HG02970 (cell line): ENCODE measurements around the gene CRLF3.
"Not testable (repeated sequence)": the region's sequence is repeated elsewhere in the genome, so short reads cannot be mapped to it uniquely, and the experiment has no call there.

Source experiments
- ATAC-seq: cut with Tn5 transposase; IDR thresholded peaks from one replicate; pipeline ENCODE4 v1.9.1; 2021; ENCODE audit warnings: mild to moderate bottlenecking, moderate library complexity, moderate number of reproducible peaks; ENCODE audit not compliant: unreplicated experiment, low FRiP score

CRLF3 gene

GRCh38 chr17:30816165-30816564 is 8.3 kb downstream of the CRLF3 start:
- ATAC-seq = no peak

DNA sequence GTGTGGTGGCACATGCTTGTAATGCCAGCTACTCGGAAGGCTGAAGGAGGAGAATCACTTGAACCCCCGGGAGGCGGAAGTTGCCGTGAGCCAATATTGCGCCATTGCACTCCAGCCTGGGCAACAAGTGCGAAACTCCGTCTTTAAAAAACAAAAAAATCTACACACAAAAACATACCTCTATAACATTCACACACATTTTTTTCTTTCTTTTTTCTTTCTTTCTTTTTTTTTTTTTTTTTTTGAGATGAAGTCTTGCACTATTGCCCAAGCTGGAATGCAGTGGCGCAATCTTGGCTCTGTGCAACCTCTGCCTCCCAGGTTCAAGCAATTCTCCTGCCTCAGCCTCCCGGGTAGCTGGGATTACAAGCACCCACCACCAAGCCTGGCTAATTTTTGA is 9.6 kb downstream of the CRLF3 start:
- ATAC-seq = not testable (repeated sequence)

GRCh38 chr17:30814236-30814635 is 10.3 kb downstream of the CRLF3 start:
- not testable (repeated sequence) for ATAC-seq

DNA sequence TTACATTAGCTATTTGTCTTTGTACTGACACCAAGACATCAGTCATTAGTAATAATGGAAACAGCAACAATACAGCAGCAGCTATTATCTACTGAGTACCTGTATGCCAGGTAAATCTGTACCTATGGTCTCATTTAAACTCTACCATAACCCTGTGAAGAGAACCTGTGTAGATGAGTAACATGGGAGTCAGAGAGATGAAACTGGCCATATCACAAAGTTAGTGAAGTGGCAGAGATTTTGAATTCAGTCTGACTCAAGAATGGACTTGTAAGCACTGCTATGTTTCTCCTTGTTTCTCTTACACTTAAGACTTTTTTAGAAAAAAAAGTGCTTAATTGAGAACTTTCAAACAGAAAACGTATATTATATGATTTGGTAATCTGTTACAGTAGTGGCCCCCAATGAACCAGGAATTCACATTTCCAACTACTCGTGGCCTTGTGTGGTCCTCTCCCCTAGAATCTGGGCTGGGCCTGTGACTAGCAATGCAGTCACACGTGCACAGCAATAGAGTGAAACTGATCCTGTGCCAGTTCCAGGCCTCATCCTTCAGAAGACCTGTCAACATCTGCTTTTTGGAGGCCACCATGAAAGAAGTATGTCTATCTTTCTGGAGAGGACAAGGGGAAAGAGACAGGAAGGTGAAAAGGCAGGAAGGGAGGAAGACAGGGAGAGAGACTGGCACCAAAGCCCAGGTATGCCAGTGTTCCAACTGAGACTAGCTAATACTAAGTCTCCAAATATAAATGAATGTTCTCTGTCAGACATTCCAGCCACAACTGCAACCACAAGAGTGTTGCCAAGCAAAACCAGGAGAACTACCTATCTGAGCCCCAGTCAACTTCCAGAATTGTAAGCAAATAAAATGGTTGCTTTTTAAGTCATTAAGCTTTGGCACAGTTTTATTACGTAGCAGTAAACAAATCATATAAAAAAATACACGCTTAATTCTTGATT is 12.0 kb downstream of the CRLF3 start:
- ATAC-seq = no peak

- no peak for ATAC-seq
Observed at GRCh38 chr17:30809867-30810266, 14.6 kb downstream of the CRLF3 start.

DNA sequence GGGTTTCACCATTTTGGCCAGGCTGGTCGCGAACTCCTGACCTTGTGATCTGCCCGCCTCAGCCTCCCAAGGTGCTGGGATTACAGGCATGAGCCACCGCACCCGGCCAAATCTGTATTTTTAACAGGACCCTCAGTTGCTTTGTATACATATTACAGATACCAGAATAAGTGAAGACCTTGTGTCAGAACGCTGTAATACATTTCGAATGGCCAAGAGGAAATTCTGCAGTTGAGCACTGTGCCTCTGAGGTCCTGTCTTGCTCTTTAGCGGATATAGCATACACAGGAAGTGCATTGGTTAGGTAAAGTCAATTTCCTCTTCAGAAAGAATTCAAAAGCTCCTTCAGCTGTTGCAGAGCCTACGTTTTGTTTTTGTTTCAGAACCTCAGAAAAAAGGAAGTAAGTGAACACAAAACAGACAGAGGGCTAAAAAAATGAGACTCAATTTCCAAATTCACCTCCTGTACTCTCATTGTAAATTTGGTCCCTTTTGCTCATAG is 15.7 kb downstream of the CRLF3 start:
- no peak for ATAC-seq

DNA sequence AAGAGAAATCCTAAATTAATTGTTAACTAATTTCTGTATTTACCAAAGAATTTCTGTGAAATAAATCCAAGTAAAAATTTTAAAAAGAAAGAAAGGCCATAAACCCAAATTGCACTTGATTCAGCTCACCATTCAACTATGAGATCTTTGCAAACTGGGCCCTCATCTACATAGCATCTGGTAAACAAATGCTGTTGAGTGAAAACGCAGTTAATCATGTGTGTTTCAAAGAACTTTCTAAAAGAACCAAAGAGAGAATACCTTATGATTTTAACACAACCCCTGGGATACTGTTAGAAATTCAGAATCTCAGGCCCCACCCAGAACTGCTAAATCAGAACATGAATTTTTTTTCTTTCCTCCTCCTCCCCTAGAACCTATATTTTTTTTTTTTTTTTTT is 16.6 kb downstream of the CRLF3 start:
- ATAC-seq = no peak

DNA sequence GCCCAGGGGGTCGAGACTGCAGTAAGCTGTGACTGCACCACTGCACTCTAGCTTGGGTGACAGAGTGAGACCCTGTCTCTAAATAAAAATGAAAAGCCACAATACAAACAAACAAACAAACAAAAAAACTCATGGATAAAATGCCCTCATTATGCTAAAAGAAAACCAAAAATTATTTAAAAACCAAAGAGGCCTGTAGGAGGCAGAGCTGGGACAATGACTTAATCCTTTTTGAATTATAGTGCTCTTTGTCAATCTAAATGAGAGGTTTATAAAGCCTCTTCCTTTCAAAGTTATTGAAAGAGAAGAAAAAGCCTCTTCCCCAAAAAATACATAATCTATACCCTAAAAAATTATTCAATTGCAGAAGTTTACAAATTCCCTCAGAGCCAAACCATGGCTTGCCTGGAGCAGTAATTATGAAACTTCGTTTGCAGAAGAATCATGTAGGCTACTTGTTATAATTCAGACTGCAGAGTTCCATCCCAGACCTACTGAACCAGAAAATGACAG is 18.5 kb downstream of the CRLF3 start:
- no peak for ATAC-seq

GRCh38 chr17:30801671-30802070 is 22.8 kb downstream of the CRLF3 start:
- ATAC-seq = no peak

DNA sequence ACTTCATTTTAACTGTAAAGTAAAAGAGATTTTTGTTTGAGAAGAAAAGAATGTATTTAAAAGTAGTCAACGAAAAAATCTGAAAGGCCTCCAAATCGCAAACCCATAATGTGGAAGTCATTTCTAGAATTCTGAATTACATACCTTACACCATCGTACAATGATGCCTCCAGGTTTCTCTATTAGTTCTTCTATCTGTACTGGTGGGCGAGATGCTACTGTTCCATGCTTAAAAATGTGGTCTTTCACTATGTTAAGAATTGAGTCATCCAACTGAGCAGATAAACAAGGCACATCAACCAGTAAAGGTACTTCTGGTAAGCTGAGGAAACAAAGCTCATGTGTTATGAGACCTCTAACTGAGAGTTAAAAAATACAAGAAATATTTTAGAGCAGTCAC is 28.5 kb downstream of the CRLF3 start:
- no peak for ATAC-seq

DNA sequence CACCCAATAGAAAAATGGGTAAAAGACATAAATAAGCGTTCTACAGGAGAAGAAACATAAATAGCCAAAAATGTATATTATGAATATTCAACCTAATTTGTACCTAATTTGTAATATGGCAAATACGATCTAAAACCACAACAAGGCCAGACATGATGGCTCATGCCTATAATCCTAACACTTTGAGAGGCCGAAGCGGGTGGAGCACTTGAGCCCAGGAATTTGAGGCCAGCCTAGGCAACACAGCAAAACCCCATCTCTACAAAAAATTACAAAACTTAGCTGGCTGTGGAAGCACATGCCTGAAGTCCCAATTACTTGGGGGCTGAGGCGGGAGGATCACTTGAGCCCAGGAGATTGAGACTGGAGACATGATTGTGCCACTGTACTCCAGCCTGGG is 30.1 kb downstream of the CRLF3 start:
- ATAC-seq = no peak

GRCh38 chr17:30793282-30793977 is 31.1 kb downstream of the CRLF3 start:
- no peak for ATAC-seq

GRCh38 chr17:30790279-30790678 is 34.2 kb downstream of the CRLF3 start:
- ATAC-seq = no peak

DNA sequence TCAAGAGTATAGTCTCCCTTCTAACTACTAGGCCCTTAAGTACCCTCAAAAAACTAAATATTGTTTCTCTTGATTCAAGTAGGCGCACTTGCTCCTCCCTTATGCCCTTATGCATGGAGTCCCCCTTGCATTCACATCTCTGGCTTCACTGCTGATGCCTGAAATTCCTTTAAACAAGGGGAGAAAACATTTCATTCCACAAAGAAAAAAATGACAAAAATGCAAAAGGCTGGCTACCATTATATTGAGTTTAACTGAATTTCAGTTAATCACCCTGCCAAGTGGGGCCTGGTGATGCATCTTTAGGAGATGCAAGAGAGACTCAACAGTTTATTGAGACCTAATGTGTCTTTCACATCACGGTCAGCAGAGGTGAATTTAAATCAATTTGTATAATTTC is 35.6 kb downstream of the CRLF3 start:
- no peak for ATAC-seq

DNA sequence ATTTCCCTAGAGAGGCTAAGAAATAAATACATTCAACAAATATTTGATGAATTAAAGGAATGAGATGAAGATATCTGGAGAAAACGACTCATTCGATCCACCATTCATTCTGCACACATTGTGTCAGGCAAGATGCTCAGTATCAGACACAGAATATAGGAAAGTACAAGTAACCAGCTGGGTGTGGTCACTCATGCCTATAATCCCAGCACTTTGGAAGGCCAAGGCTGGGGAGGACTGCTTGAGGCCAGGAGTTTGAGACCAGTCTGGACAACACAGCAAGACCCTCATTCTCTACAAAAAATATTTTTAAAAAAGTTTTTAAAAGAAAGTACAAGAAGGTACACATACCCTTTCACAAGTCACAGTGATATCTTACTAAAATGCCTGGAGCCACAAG is 42.3 kb downstream of the CRLF3 start:
- no peak for ATAC-seq

DNA sequence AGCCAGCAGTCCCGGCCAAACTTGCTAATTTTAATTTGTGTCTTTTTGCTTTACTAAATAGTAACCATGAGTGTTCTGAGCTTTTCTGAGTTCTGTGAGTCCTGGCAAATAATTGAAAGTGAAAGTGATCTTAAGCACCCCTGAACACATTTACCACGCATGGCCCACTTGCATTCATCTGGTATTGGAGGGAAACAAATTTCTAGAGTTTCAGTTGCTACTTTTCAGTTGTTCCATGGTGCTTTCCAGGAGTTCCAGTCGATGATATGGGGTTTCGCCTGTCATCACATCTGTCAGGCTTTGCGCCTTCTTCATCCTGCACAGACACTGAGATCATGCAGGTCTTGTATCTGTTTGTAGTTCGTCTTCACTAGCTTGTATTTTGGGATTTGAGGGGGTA is 44.1 kb downstream of the CRLF3 start:
- no peak for ATAC-seq

DNA sequence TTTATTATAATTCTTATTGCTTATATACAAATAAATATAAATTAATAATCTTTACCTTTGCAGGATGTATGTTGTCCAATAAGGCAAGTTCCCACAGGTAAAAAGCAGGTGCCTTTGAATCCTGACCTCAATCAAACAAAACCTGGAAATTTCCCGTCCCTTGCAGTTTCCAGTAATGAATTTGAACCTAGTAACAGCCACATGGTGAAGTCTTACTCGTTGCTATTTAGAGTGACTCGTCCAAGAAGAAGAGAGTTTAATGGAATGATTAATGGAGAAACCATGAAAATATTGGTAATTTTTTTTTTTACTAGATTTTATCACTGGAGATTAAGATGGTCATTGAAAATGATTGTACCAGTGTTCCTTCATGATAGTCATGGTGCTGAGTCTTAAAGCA is 55.7 kb downstream of the CRLF3 start:
- not testable (repeated sequence) for ATAC-seq

DNA sequence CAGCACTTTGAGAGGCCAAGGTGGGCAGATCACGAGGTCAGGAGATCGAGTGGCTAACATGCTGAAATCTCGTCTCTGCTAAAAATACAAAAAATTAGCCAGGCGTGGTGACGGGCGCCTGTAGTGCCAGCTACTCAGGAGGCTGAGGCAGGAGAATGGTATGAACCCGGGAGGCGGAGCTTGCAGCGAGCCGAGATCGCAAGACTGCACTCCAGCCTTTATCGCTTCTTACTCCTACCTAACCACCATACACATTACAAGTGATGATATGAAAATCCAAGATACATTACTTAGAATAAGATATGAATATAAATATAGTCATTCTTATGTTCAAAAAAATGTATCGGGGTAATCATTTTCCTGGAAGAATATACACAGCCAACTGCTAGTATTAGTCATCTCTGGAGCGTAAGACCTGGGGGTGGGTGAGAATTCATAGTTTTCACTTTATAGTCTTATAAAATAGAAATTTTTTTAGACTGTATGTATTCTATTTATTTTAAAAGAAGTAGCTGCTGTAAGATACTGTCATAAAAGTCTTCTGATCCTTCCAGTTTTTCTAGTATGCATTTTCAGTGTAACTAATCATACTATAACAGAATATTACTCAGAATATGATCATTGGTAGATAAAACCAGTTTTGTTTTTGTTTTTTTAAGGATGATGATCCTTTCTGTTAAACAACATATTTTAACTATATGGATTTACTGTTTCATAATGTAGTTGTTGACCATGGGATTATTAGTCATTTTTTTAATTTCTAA is 56.7 kb downstream of the CRLF3 start:
- ATAC-seq = not testable (repeated sequence)

GRCh38 chr17:30761060-30761459 is 63.4 kb downstream of the CRLF3 start:
- no peak for ATAC-seq

- not testable (repeated sequence) for ATAC-seq
Observed at GRCh38 chr17:30753291-30753690, 71.2 kb downstream of the CRLF3 start.

DNA sequence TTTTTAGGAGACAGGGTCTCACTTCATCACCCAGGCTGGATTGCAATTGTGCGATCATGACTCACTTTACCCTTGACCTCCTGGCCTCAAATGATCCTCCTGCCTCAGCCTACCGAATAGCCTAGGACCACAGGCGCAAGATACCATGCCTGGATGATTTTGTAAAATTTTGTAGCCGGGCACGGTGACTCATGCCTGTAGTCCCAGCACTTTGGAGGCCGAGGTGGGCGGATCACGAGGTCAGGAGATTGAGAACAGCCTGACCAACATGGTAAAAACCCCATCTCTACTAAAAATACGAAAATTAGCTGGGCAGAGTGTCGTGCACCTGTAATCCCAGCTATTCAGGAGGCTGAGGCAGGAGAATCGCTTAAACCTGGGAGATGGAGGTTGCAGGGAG is 73.5 kb downstream of the CRLF3 start:
- ATAC-seq = not testable (repeated sequence)
